Adrenal gland (tissue), 12 donors: Measurements from ENCODE around the gene MACF1. TPM values are rescaled to one million over a fixed set of nuclear protein-coding genes. Genes with fewer than 3 reads are reported as not detected.

Experiments
- DNase-seq, 7 donors: peaks; one replicate each; pipeline ENCODE4 v3.0.0-alpha.2; 2019 to 2020
- H3K27ac ChIP-seq, 5 donors: fragments of 200-600 bp; sonication (generic) in 4 of 5; 1 replicate in 3 of 5; 2 replicates in 2 of 5; pipeline versions ENCODE4 v1.5.1 to v1.8.0; 2016 to 2020; ENCODE audit warnings: mild to moderate bottlenecking in 1 of 5
- H3K27me3 ChIP-seq: fragments of 200-600 bp; 2 replicates; pipeline ENCODE4 v1.8.0; 2021
- H3K36me3 ChIP-seq, 2 donors: fragments of 200-600 bp; replicated peaks in 1 of 2; 1 replicate in 1 of 2; 2 replicates in 1 of 2; pipeline versions ENCODE4 v1.5.1 to v1.8.0; 2018 to 2022
- H3K4me1 ChIP-seq, 2 donors: fragments of 200-600 bp; replicated peaks in 1 of 2; 1 replicate in 1 of 2; 2 replicates in 1 of 2; pipeline versions ENCODE4 v1.5.1 to v1.8.0; 2018 to 2021
- H3K4me3 ChIP-seq, 4 donors: fragments of 200-600 bp; sonication (generic) in 3 of 4; one replicate each; pipeline ENCODE4 v1.5.1; 2016 to 2018
- H3K9me3 ChIP-seq, 3 donors: fragments of 200-600 bp; sonication (generic) in 1 of 3; replicated peaks in 1 of 3; 1 replicate in 2 of 3; 2 replicates in 1 of 3; pipeline versions ENCODE4 v1.5.1 to v1.8.0; 2016 to 2021
- POLR2A ChIP-seq, 2 donors: fragments of 450-650 bp; IDR thresholded peaks; one replicate each; pipeline ENCODE4 v1.6.1; 2017; ENCODE audit warnings: antibody characterized with exemption in 2 of 2, mild to moderate bottlenecking in 2 of 2, moderate library complexity in 1 of 2
- WGBS, 4 donors: extraction: QIAGEN DNeasy Blood & Tissue Kit in 2 of 4; methylation state at CpG; one replicate each; pipeline versions ENCODE4 v1.1.5 to v1.1.7; 2013 to 2017; 5-methylcytosine and 5-hydroxymethylcytosine counted together
- intact Hi-C, 2 donors: fragments of 100-400 bp; cut with DNase I; formaldehyde crosslinking; loops; one replicate each; pipeline versions ENCODE4 v1.14.1 to v1.15.0; 2022 to 2023
- polyA plus RNA-seq, 3 donors: library from polyadenylated mRNA; stranded (reverse); fragments of 200-250 nt in 2 of 3; fragments of 350-450 nt in 1 of 3; fragmentation: Illumina TruSeq in 1 of 3; extraction: RNeasy Lipid Tissue Mini Kit (QIAGEN cat#74804) in 1 of 3; gene quantifications; one replicate each; pipeline ENCODE4 v1.2.3, GENCODE V29; 2013 to 2014
- total RNA-seq, 9 donors: library from RNA; depleted of rRNA in 4 of 9; stranded (reverse); fragments of >200 nt in 4 of 9; fragments of 120-200 nt in 1 of 9; fragmentation: NEBNext Ultra II Directional in 1 of 9; extraction: Animal tissue kit (Norgen Biotek cat#: 25700) in 1 of 9; gene quantifications; one replicate each; pipeline versions ENCODE4 v1.1.0 to v1.2.4, GENCODE V29; 2013 to 2023
- TF ChIP-seq, protein P1 (sequence below), 6 experiments: fragments of 450-650 bp in 4 of 6; fragments of 200-600 bp in 2 of 6; sonication (generic) in 1 of 6; IDR thresholded peaks; 1 replicate in 5 of 6; 2 replicates in 1 of 6; pipeline versions ENCODE4 v1.5.1 to v1.8.0; 2016 to 2021; ENCODE audit warnings: antibody characterized with exemption in 6 of 6, mild to moderate bottlenecking in 2 of 6, moderate library complexity in 1 of 6
- donor health status: healthy with polysubstance abuse.
- donor health status: Bipolar disorder and iron deficiency.
- donor health status: DM: yes; HTN: yes; CAD: no.
- donor health status: DM: no; HTN: no; CAD: no.
- donor health status: DM: no; HTN: no; CAD: no.
- donor health status: DM: yes; HTN: yes; CAD: no.

Gene MACF1
- total and polyA plus RNA-seq, 12 donors, result 85.1 to 334 (median 219) TPM

DNA sequence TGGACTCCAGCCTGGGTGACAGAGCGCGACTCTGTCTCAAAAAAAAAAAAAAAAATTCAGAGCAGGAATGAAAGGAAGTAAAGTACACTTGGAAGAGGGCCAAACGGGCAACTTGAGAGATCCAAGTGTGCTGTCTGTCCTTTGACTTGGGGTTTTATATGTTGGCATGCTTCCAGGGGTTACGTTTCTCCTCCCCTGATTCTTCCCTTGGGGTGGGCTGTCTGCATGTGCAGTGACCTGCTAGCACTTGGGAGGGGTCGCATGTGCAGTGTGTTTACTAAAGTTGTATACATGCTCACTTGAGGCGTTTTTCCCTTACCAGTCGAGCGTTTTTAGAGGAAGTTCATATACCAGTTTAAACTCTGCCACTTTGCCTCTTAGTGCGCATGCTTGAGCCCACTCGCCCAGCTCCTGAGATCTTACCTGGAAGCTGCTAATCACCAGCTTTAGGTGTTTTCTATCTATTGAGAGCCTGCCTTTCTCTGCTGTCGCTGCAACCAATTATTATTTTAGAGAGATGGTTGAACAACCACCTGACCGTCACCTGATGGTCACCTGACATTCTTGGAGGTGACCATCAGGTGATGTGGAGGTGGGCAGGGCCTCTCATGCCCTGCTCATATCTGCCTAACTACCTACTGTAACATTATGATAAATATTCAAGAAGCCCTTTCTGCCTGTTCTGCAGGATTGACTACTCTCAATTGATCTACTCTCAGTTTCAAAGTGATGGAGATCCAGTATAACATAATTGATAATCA lies 140.1 kb downstream of the MACF1 start:
- Histone ChIP-seq H3K36me3 (peaks cover 0 to 76% of the 10 kb centered on the region in 2 donors), H3K9me3 (no peaks in the 10 kb centered on the region), H3K27ac (no peak overlapping the region), H3K27me3 (no peaks in the 10 kb centered on the region), H3K4me3 (no peak overlapping the region), H3K4me1 (no peaks in the 10 kb centered on the region)
- DNase-seq, result no peak
- TF ChIP-seq POLR2A (IDR thresholded peaks at IDR 0.05), result no peak
- TF ChIP-seq, protein P1, sequence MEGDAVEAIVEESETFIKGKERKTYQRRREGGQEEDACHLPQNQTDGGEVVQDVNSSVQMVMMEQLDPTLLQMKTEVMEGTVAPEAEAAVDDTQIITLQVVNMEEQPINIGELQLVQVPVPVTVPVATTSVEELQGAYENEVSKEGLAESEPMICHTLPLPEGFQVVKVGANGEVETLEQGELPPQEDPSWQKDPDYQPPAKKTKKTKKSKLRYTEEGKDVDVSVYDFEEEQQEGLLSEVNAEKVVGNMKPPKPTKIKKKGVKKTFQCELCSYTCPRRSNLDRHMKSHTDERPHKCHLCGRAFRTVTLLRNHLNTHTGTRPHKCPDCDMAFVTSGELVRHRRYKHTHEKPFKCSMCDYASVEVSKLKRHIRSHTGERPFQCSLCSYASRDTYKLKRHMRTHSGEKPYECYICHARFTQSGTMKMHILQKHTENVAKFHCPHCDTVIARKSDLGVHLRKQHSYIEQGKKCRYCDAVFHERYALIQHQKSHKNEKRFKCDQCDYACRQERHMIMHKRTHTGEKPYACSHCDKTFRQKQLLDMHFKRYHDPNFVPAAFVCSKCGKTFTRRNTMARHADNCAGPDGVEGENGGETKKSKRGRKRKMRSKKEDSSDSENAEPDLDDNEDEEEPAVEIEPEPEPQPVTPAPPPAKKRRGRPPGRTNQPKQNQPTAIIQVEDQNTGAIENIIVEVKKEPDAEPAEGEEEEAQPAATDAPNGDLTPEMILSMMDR (IDR thresholded peaks at IDR 0.05), result no peak
- WGBS, 4 donors, result 81 to 89% (median 84%) methylated on average over 12 of the region's 12 CpGs
- intact Hi-C loops, result no loop called here

GRCh38 chr1:39346872-39347271 lies 142.4 kb downstream of the MACF1 start:
- intact Hi-C loops, result no loop called here
- H3K27ac ChIP-seq, result no peak overlapping the region
- WGBS, 4 donors, result 45 to 94% (median 68%) methylated on average over 1 to 2 of the region's 2 CpGs
- no peak overlapping the region for H3K4me3 ChIP-seq
- H3K9me3 ChIP-seq, result no peaks in the 10 kb centered on the region
- no peaks in the 10 kb centered on the region for H3K4me1 ChIP-seq
- H3K36me3 ChIP-seq, result peaks cover 0 to 76% of the 10 kb centered on the region in 2 donors
- no peak for DNase-seq
- no peak for TF ChIP-seq POLR2A (IDR thresholded peaks at IDR 0.05)
- TF ChIP-seq, protein P1 (IDR thresholded peaks at IDR 0.05), result no peak
- H3K27me3 ChIP-seq, result no peaks in the 10 kb centered on the region

DNA sequence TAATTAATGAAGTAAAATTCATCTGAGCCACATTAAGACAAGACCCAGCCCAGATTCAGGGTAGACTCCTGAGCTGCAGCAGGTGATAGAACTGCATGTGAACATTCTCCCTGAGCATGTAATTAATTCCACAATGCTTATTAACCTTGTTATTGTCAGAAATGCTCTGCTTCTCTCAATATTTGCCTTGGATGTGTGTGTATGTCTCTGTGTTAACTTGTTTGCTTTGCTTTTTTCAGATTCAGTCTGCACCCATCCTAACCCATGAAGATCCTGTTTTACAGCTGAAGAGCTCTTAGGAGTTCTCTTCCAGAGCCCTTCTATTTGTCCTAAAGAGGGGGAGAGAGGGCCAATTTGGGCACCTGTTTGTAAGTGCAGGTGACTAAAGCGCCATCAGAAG lies 143.8 kb downstream of the MACF1 start:
- no peak for TF ChIP-seq POLR2A (IDR thresholded peaks at IDR 0.05)
- TF ChIP-seq, protein P1 (IDR thresholded peaks at IDR 0.05), result no peak
- DNase-seq, result no peak
- 97 to 100% (median 98%) methylated on average over 1 of the region's 1 CpG for WGBS, 4 donors
- intact Hi-C loops, result no loop called here
- Histone ChIP-seq H3K4me1 (no peaks in the 10 kb centered on the region), H3K4me3 (no peak overlapping the region), H3K36me3 (peaks cover 0 to 81% of the 10 kb centered on the region in 2 donors), H3K27ac (no peak overlapping the region), H3K27me3 (no peaks in the 10 kb centered on the region), H3K9me3 (no peaks in the 10 kb centered on the region)

- intact Hi-C loops, result no loop called here
- no peaks in the 10 kb centered on the region for H3K27me3 ChIP-seq
- TF ChIP-seq, protein P1 (IDR thresholded peaks at IDR 0.05), result no peak
- no peak for TF ChIP-seq POLR2A (IDR thresholded peaks at IDR 0.05)
- no peaks in the 10 kb centered on the region for H3K9me3 ChIP-seq
- no peak for DNase-seq
- no peak overlapping the region for H3K27ac ChIP-seq
- H3K4me1 ChIP-seq, result no peaks in the 10 kb centered on the region
- H3K4me3 ChIP-seq, result no peak overlapping the region
- H3K36me3 ChIP-seq, result peaks cover 0 to 95% of the 10 kb centered on the region in 2 donors
- WGBS, 4 donors, result 91 to 98% (median 95%) methylated on average over 3 of the region's 3 CpGs
Measured at GRCh38 chr1:39352881-39353280, 148.4 kb downstream of the MACF1 start.
